Measurements from ENCODE around the gene CCDC88C.
"Not testable (repeated sequence)": the region's sequence is repeated elsewhere in the genome, so short reads cannot be mapped to it uniquely, and the experiment has no call there.

CCDC88C gene

DNA sequence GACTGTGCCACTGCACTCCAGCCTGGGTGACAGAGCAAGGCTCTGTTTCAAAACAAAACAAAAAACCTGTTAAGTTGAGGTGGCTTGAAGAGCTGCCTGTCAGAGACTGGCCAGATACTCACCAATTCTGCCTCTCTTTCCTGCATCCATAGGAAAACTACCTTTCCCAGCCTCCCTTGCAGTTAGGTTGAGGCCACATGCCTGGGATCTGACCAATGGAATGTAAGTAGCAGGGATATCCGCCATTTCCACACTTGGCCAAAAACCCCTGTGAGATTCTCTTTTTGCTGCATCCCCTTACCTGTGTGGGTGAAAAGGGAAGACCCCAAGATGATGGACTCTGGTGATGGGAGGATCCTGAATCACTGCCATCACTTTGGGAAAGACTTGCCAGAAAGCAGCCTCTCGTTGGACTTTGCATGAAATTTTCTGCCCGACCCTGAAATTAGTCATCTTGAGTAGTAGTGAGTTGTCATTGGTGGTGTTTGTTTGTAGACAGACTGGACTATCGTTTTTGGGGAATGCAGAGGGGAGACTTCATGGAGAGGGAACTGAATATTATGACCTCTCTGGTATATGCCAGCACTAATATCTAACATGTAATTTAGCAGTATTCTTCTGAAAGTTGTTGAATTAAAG lies 187.1 kb downstream of the CCDC88C start:
- no peak for TF ChIP-seq CTCF (IDR thresholded peaks at IDR 0.05; ENCODE audit: low read depth, low read length)
- DNase-seq (ENCODE audit: low read depth in 2 of 2), result peak in 1 of 2 donors; percentile 53
- H3K4me3 ChIP-seq (replicated peaks in 1 of 2; ENCODE audit: low read depth in 2 of 2, low read length in 2 of 2), result no peak overlapping the region

DNA sequence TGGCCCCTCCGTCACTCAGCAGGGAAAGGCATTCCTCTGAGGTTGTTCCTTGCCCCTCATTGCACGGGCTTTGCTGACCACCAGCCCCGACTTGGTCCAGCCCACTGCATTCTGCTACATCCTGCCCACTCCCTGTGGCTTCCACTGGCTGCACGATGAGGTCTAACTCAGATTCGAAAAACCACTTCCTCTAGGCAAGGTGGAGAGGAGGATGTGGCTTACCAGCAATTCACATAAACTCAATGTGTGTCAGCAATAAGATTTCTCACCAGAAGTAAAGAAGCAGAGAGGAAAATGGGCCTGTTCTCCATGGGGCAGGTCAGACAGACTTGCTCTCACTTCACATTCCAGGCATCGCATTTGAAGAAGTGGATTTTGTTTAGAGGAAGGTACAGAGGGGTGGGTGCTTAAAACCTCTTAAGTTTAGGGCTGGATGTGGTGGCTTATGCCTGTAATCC lies 187.8 kb downstream of the CCDC88C start:
- DNase-seq (ENCODE audit: low read depth in 2 of 2), result peak in 1 of 2 donors; percentile 60
- H3K4me3 ChIP-seq (replicated peaks in 1 of 2; ENCODE audit: low read depth in 2 of 2, low read length in 2 of 2), result no peak overlapping the region
- TF ChIP-seq CTCF (IDR thresholded peaks at IDR 0.05; ENCODE audit: low read depth, low read length), result no peak

- no peak for DNase-seq (ENCODE audit: low read depth in 2 of 2)
- no peak overlapping the region for H3K4me3 ChIP-seq (replicated peaks in 1 of 2; ENCODE audit: low read depth in 2 of 2, low read length in 2 of 2)
- TF ChIP-seq CTCF (IDR thresholded peaks at IDR 0.05; ENCODE audit: low read depth, low read length), result no peak
Measured at GRCh38 chr14:91229005-91229382, 188.6 kb downstream of the CCDC88C start.

- no peak overlapping the region for H3K4me3 ChIP-seq (replicated peaks in 1 of 2; ENCODE audit: low read depth in 2 of 2, low read length in 2 of 2)
- TF ChIP-seq CTCF (IDR thresholded peaks at IDR 0.05; ENCODE audit: low read depth, low read length), result no peak
- peak; percentile 38 to 74 for DNase-seq (ENCODE audit: low read depth in 2 of 2)
Measured at GRCh38 chr14:91228112-91229004, 189.3 kb downstream of the CCDC88C start.

DNA sequence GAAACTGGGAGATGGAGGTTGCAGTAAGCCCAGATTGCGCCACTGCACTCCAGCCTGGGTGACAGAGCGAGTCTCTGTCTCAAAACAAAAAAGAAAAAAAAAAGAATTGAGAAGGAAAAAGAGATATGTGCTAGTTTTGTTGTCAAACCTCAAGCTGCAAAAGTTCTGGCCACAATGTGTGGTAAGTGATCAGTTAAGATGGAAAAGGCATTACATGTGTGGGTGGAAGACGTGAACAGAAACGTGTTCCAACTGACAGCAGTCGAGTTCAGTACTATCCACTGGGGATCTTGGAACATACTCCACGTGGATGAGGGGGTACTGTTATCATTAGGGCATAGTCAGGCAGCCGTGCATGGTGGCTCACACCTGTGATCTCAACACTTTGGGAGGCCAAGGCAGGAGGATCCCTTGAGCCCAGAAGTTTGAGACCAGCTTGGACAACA lies 190.4 kb downstream of the CCDC88C start:
- no peak for TF ChIP-seq CTCF (IDR thresholded peaks at IDR 0.05; ENCODE audit: low read depth, low read length)
- H3K4me3 ChIP-seq (replicated peaks in 1 of 2; ENCODE audit: low read depth in 2 of 2, low read length in 2 of 2), result no peak overlapping the region
- DNase-seq (ENCODE audit: low read depth in 2 of 2), result no peak

- not testable (repeated sequence) for H3K4me3 ChIP-seq (replicated peaks in 1 of 2; ENCODE audit: low read depth in 2 of 2, low read length in 2 of 2); DNase-seq (ENCODE audit: low read depth in 2 of 2)
Measured at GRCh38 chr14:91226360-91226759, 191.3 kb downstream of the CCDC88C start.

- TF ChIP-seq CTCF (IDR thresholded peaks at IDR 0.05; ENCODE audit: low read depth, low read length), result no peak
- H3K4me3 ChIP-seq (replicated peaks in 1 of 2; ENCODE audit: low read depth in 2 of 2, low read length in 2 of 2), result no peak overlapping the region
- DNase-seq (ENCODE audit: low read depth in 2 of 2), result no peak
Measured at GRCh38 chr14:91225025-91225424, 192.6 kb downstream of the CCDC88C start.

Measured in cardiac fibroblast (primary cell).